Activated CD8-positive, alpha-beta memory T cell treated with anti-CD3 and anti-CD28 coated beads, Interleukin-2, amount 10 ng/mL, durations not matched to agents 7 days and 5 days (primary cell): ENCODE data around the gene RGS9. TPM values are rescaled to one million over a fixed set of nuclear protein-coding genes. Genes with fewer than 3 reads are reported as not detected.
"Not testable (repeated sequence)": the region's sequence is repeated elsewhere in the genome, so short reads cannot be mapped to it uniquely, and the experiment has no call there.

ENCODE experiments used
- ATAC-seq: fragments of 150-1000 bp; cut with Tn5 transposase; one replicate; pipeline ENCODE4 v1.10.0; 2021; ENCODE audit warnings: moderate library complexity
- CTCF ChIA-PET: fragments of 350-600 bp; sonication (Branson Sonifier 250); formaldehyde crosslinking; loops from one replicate; lab custom pipeline; 2021; ENCODE audit warnings: antibody characterized with exemption; lab: Charles Lee
- DNase-seq: peaks from one replicate; pipeline ENCODE4 v3.0.0-alpha.2; 2020
- H3K27ac Mint-ChIP-seq: one replicate; pipeline ENCODE4 v1.8.0; 2021; ENCODE audit warnings: mild to moderate bottlenecking, mixed read lengths
- H3K27me3 Mint-ChIP-seq: one replicate; pipeline ENCODE4 v1.8.0; 2021; ENCODE audit warnings: mixed read lengths
- H3K36me3 Mint-ChIP-seq: one replicate; pipeline ENCODE4 v1.8.0; 2021; ENCODE audit warnings: mild to moderate bottlenecking, mixed read lengths
- H3K4me1 Mint-ChIP-seq: one replicate; pipeline ENCODE4 v1.8.0; 2021; ENCODE audit warnings: mixed read lengths
- H3K4me3 Mint-ChIP-seq: one replicate; pipeline ENCODE4 v1.8.0; 2021; ENCODE audit warnings: mild to moderate bottlenecking, moderate library complexity, mixed read lengths
- H3K9me3 Mint-ChIP-seq: one replicate; pipeline ENCODE4 v1.8.0; 2022; ENCODE audit warnings: low read depth, mixed read lengths
- total RNA-seq, 2 experiments: library from RNA; stranded (reverse); gene quantifications; one replicate each; pipeline ENCODE4 v1.2.3, GENCODE V29; 2021

RGS9 gene
- total RNA-seq, 2 experiments from 2014 or later, result 4.7 to 16.0 TPM

DNA sequence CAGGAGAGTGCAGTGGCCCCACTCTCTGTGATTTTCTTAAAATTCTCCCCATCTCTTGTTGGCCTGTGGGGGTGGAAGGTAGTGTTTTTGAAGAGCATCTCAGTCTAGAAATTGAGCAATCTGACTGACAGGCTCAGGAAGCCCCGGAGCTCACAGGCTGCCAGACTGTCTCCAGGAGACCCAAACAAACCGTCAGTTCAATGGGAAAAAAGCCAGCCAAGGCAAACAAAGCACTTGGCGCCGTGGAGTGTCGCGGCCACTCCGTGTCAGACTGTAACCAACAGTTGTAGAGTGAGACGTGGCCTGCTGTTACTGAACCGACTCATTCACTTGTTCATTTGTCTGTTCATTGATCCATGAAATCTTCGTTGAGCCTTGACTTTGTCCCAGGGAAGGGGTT is 33.7 kb downstream of the RGS9 start:
- Mint-ChIP-seq H3K27me3 (no peaks in the 10 kb centered on the region), H3K27ac (no peak overlapping the region), H3K9me3 (no peaks in the 10 kb centered on the region), H3K4me1 (peaks cover 11% of the 10 kb centered on the region), H3K4me3 (no peak overlapping the region), H3K36me3 (peaks cover 5% of the 10 kb centered on the region)
- no peak for DNase-seq
- ATAC-seq, result no peak
- CTCF ChIA-PET, result interaction anchor here (3.2 kb wide), 1 partner anchor 34 kb away, joined by 21 read pairs; the partner anchor contains the start of gene RGS9

GRCh38 chr17:65171752-65172151 is 34.6 kb downstream of the RGS9 start:
- CTCF ChIA-PET, result interaction anchor here (2.9 to 3.2 kb wide), 2 partner anchors 11 to 35 kb away, joined by 15 to 21 read pairs; partner anchors contain the start of gene RGS9
- ATAC-seq, result no peak
- H3K27ac Mint-ChIP-seq, result peak overlapping the region; percentile 17

DNA sequence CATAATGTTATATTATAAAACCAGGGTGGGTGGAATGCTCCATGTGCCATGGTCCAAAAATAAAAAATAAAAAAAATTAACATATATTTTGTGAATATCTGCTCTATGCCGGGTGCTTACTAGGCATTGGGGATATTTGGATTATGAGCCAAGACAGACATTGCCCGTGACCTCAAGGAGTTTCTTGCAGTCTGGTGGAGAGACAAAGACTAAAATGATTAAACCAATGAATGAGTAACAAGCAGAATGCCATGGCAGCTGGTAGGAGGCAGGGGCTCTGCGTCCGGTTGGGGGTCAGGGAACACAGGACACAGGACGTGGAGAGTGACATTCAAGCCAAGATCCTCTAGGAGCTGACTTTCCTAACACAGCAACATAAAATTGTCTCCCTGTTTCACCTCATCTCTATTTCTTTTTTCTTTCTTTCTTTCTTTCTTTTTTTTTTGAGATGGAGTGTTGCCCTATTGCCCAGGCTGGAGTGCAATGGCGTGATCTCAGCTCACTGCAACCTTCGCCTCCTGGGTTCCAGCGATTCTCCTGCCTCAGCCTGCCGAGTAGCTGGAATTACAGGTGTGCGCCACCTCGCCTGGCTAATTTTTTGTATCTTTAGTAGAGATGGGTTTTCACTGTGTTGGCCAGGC is 35.4 kb downstream of the RGS9 start:
- CTCF ChIA-PET, result interaction anchor here (1.1 to 3.2 kb wide), 6 partner anchors 10 to 203 kb away, joined by 3 to 21 read pairs (median 7); partner anchors contain the start of gene RGS9
- DNase-seq (no peak), ATAC-seq (no peak)
- no peak overlapping the region for H3K4me3 Mint-ChIP-seq
- peaks cover 17% of the 10 kb centered on the region for H3K36me3 Mint-ChIP-seq
- H3K27ac Mint-ChIP-seq, result peak overlapping the region; percentile 33
- peaks cover 26% of the 10 kb centered on the region for H3K4me1 Mint-ChIP-seq
- H3K27me3 Mint-ChIP-seq, result no peaks in the 10 kb centered on the region
- peaks cover 9% of the 10 kb centered on the region for H3K9me3 Mint-ChIP-seq

More at GRCh38 chr17:65171752-65172151, 34.6 kb downstream of the RGS9 start:
- Mint-ChIP-seq H3K36me3 (peaks cover 10% of the 10 kb centered on the region), H3K9me3 (peaks cover 3% of the 10 kb centered on the region), H3K27me3 (no peaks in the 10 kb centered on the region), H3K4me3 (no peak overlapping the region), H3K4me1 (peaks cover 18% of the 10 kb centered on the region)
- DNase-seq, result no peak

DNA sequence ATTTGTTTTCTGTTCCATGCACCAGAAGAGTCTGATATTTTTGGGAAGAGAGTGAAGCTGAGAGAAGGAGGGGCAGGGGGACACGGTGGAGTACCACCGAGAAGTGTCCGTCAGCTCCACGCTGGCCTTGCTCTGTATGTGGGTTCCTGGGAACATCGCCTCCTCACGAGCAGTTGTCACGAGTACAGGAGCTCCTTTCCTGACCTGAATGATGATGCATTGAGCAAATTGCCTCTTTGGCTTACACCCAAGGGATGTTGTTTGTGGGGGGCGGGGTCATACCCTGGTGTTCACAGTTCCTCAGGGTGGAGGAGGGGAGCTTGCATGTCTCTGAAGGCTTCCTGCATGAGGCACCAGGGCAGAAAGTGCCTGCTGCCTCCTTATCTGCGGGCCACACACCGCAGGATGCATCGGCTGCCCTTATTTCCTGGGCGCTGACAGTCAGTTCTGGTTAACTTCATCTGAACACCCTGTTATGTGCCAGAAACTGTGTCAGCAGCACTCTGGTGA is 36.2 kb downstream of the RGS9 start:
- DNase-seq, result peak; percentile 94
- CTCF ChIA-PET, result interaction anchor here (1.0 to 3.2 kb wide), 7 partner anchors 8 to 203 kb away, joined by 3 to 21 read pairs (median 3); partner anchors contain the start of gene RGS9
- Mint-ChIP-seq H3K36me3 (peaks cover 17% of the 10 kb centered on the region), H3K4me3 (no peak overlapping the region), H3K27ac (no peak overlapping the region), H3K27me3 (no peaks in the 10 kb centered on the region), H3K9me3 (peaks cover 9% of the 10 kb centered on the region), H3K4me1 (peaks cover 31% of the 10 kb centered on the region)
- ATAC-seq, result peak; percentile 92

DNA sequence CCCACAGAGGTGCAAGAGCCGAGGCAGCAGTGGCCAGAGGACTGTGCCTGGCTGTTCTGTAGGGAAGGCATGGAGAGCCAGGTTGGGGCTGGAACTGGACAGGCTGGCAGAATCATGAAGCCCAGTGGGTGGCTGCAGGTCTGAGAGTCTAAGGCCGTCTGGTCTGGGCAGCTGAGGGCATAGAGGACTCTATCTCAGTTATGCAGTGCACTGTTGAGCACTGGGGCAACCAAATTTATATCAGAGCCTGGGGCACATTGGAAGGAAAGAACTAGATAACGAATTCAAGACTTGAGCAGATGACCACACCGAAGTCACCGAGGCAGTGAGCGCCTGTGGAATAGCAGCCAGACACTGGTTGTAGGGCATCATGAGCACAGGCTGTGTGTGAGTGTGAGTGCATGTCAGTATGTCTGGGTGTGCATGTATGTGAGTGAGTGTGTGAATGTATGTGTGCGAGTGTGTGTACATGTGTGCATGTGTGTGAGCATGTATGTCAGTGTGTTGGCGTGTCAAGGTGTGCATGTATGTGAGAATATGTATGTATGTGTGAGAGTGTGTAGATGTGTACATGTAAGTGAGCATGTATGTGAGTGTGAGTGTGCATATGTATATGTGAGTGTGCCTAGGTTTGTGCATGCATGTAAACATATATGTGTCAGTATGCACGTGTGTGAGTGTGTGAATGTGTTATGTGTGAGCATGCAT is 37.0 kb downstream of the RGS9 start:
- Mint-ChIP-seq H3K4me3 (no peak overlapping the region), H3K36me3 (peaks cover 19% of the 10 kb centered on the region), H3K27me3 (no peaks in the 10 kb centered on the region), H3K27ac (no peak overlapping the region), H3K4me1 (peaks cover 38% of the 10 kb centered on the region), H3K9me3 (peaks cover 9% of the 10 kb centered on the region)
- ATAC-seq (peak; percentile 9), DNase-seq (no peak)
- CTCF ChIA-PET, result interaction anchor here (1.0 to 3.2 kb wide), 7 partner anchors 8 to 204 kb away, joined by 3 to 21 read pairs (median 3); partner anchors contain the start of gene RGS9

- Mint-ChIP-seq H3K4me3 (no peak overlapping the region), H3K4me1 (peaks cover 47% of the 10 kb centered on the region), H3K36me3 (peaks cover 16% of the 10 kb centered on the region), H3K9me3 (peaks cover 9% of the 10 kb centered on the region), H3K27me3 (no peaks in the 10 kb centered on the region), H3K27ac (no peak overlapping the region)
- DNase-seq (no peak), ATAC-seq (no peak)
- CTCF ChIA-PET, result no interaction called here
Measured at GRCh38 chr17:65174974-65175373, 37.8 kb downstream of the RGS9 start.

DNA sequence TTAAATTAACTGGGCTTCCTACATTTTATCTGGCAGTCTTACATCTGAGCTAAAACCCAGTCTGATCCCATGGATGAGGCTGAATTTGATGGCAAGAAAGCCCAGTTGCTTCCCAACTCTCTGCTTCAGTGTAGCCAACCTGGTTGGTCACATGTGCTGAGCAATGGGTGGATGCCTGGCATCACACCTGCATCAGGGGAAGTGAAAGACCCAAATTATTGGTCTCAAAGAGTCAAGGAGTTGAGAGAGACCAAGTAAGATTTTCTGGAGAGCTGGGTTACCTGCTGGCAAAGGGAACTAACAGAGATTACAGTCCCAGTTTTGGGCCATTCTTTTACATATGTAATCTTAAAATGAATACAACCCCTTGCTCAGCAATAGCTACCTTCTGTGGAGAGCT is 38.8 kb downstream of the RGS9 start:
- CTCF ChIA-PET, result interaction anchor here (1.0 kb wide), 1 partner anchor 9 kb away, joined by 3 read pairs; no protein-coding TSS in a partner anchor
- no peak for ATAC-seq
- Mint-ChIP-seq H3K4me1 (peaks cover 57% of the 10 kb centered on the region), H3K36me3 (peaks cover 16% of the 10 kb centered on the region), H3K4me3 (no peak overlapping the region), H3K9me3 (peaks cover 9% of the 10 kb centered on the region), H3K27me3 (no peaks in the 10 kb centered on the region), H3K27ac (no peak overlapping the region)
- DNase-seq, result no peak

- ATAC-seq, result no peak
Measured at GRCh38 chr17:65176646-65177409, 39.7 kb downstream of the RGS9 start.

GRCh38 chr17:65177901-65178300 is 40.7 kb downstream of the RGS9 start:
- H3K9me3 Mint-ChIP-seq, result peaks cover 9% of the 10 kb centered on the region
- ATAC-seq (no peak), DNase-seq (no peak)
- no peak overlapping the region for H3K4me3 Mint-ChIP-seq
- no peaks in the 10 kb centered on the region for H3K27me3 Mint-ChIP-seq
- peaks cover 66% of the 10 kb centered on the region for H3K4me1 Mint-ChIP-seq
- H3K36me3 Mint-ChIP-seq, result peaks cover 14% of the 10 kb centered on the region
- peak overlapping the region; percentile 56 for H3K27ac Mint-ChIP-seq
- CTCF ChIA-PET, result interaction anchor here (0.9 to 2.9 kb wide), 2 partner anchors 10 to 41 kb away, joined by 4 to 13 read pairs; partner anchors contain the start of gene RGS9

More at GRCh38 chr17:65176646-65177409, 39.7 kb downstream of the RGS9 start:
- peaks cover 9% of the 10 kb centered on the region for H3K9me3 Mint-ChIP-seq
- peaks cover 16% of the 10 kb centered on the region for H3K36me3 Mint-ChIP-seq
- H3K27ac Mint-ChIP-seq, result no peak overlapping the region
- DNase-seq, result no peak
- peaks cover 58% of the 10 kb centered on the region for H3K4me1 Mint-ChIP-seq
- no peaks in the 10 kb centered on the region for H3K27me3 Mint-ChIP-seq
- no peak overlapping the region for H3K4me3 Mint-ChIP-seq
- CTCF ChIA-PET, result interaction anchor here (1.0 to 2.9 kb wide), 2 partner anchors 8 to 40 kb away, joined by 3 to 13 read pairs; partner anchors contain the start of gene RGS9

GRCh38 chr17:65180276-65180675 is 43.1 kb downstream of the RGS9 start:
- Mint-ChIP-seq H3K27ac (peak overlapping the region; percentile 90), H3K4me3 (peak overlapping the region; percentile 35), H3K36me3 (peaks cover 14% of the 10 kb centered on the region), H3K4me1 (peaks cover 82% of the 10 kb centered on the region)
- not testable (repeated sequence) for H3K27me3 Mint-ChIP-seq, H3K9me3 Mint-ChIP-seq, ATAC-seq, DNase-seq
- CTCF ChIA-PET, result interaction anchor here (1.3 to 2.2 kb wide), 5 partner anchors 13 to 205 kb away, joined by 3 to 12 read pairs (median 5); partner anchors contain the start of gene RGS9

DNA sequence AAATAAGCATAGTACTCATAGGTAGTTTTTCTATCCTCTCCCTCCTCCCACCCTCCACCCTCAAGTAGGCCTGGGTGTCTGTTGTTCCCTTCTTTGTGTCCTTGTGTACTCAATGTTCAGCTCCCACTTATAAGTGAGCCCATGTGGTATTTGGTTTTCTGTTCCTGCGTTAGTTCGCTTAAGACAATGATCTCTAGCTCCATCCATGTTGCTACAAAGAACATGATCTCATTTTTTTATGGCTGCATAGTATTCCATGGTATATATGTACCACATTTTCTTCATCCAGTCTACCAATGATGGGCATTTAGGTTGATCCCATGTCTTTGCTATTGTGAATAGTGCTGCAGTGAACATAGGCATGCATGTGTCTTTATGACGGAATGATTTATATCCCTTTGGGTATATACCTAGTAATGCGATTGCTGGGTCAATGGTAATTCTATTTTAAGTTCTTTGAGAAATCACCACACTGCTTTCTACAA is 43.6 kb downstream of the RGS9 start:
- Mint-ChIP-seq H3K4me3 (peak overlapping the region; percentile 21), H3K27ac (peak overlapping the region; percentile 90), H3K36me3 (peaks cover 14% of the 10 kb centered on the region), H3K4me1 (peaks cover 85% of the 10 kb centered on the region)
- not testable (repeated sequence) for ATAC-seq, DNase-seq, H3K9me3 Mint-ChIP-seq, H3K27me3 Mint-ChIP-seq
- CTCF ChIA-PET, result interaction anchor here (0.9 to 2.8 kb wide), 8 partner anchors 8 to 262 kb away, joined by 3 to 15 read pairs (median 4); partner anchors contain the start of genes LRRC37A3 and RGS9
